HCT116 (cell line): ENCODE data around the gene CNTFR. TPM values are rescaled to one million over a fixed set of nuclear protein-coding genes. Genes with fewer than 3 reads are reported as not detected.

Source experiments
- ATAC-seq: fragments of 200-7000 bp; cut with Tn5 transposase; 2 replicates; pipeline ENCODE4 v1.9.1; 2020; ENCODE audit warnings: mild to moderate bottlenecking, moderate library complexity
- BruUV-seq: library from RNA; stranded (reverse); fragments of 400-500 nt; replicated peaks from 2 replicates; lab custom pipeline; 2021; lab: Mats Ljungman, UMichigan
- CTCF ChIA-PET: fragments of 300-600 bp; sonication (Branson Sonifier 250); formaldehyde crosslinking; loops from one replicate; lab custom pipeline; 2021; ENCODE audit warnings: antibody characterized with exemption; lab: Charles Lee
- POLR2A ChIA-PET: fragments of 300-600, 350-600 bp; sonication (Branson Sonifier 250); formaldehyde crosslinking; loops from one replicate; lab custom pipeline; 2021; ENCODE audit warnings: antibody characterized with exemption; lab: Charles Lee
- RAD21 ChIA-PET, 2 experiments: fragments of 300-600 bp; sonication (Branson Sonifier 250); formaldehyde crosslinking; loops; one replicate each; lab custom pipeline; 2023; ENCODE audit warnings: low total read pairs in 2 of 2; ENCODE audit not compliant: uncharacterized antibody in 2 of 2, unreplicated experiment in 2 of 2, low non-redundant PET in 1 of 2; lab: Charles Lee
- DNase-seq: peaks from one replicate; pipeline ENCODE4 v3.0.0-alpha.2; 2010; ENCODE audit warnings: low read depth, low spot score
- H2AFZ ChIP-seq: fragments of 200-600 bp; shearing (Covaris generic), sonication (generic); 2 replicates; pipeline ENCODE4 v1.6.1; 2017; ENCODE audit warnings: low read depth, mixed run types, mixed read lengths, antibody characterized with exemption, low read length; ENCODE audit not compliant: poor library complexity, severe bottlenecking
- H3K27ac ChIP-seq: 2 replicates; pipeline ENCODE4 v1.5.1; 2012; ENCODE audit warnings: low read depth, low read length
- H3K27me3 ChIP-seq: fragments of 200-600 bp; sonication (generic); 2 replicates; pipeline ENCODE4 v1.6.1; 2016; ENCODE audit warnings: mixed run types, low read length, mixed read lengths; ENCODE audit not compliant: insufficient read depth
- H3K36me3 ChIP-seq, 2 experiments: fragments of 200-500 bp in 1 of 2; fragments of 200-600 bp in 1 of 2; sonication (Bioruptor generic) in 1 of 2; sonication (generic) in 1 of 2; 2 replicates each; pipeline versions ENCODE4 v1.5.1 to v1.6.1; 2014 to 2016; ENCODE audit warnings: low read length in 2 of 2, inconsistent platforms in 1 of 2, mixed read lengths in 1 of 2, mixed run types in 1 of 2; ENCODE audit not compliant: insufficient read depth in 2 of 2, control insufficient read depth in 1 of 2
- H3K4me1 ChIP-seq, 2 experiments: fragments of 200-600 bp in 1 of 2; sonication (generic) in 1 of 2; 2 replicates each; pipeline versions ENCODE4 v1.5.1 to v1.6.1; 2012 to 2017; ENCODE audit warnings: low read length in 2 of 2, inconsistent platforms in 1 of 2, mild to moderate bottlenecking in 1 of 2, mixed read lengths in 1 of 2, mixed run types in 1 of 2, moderate library complexity in 1 of 2; ENCODE audit not compliant: insufficient read depth in 2 of 2, control insufficient read depth in 1 of 2
- H3K4me2 ChIP-seq: fragments of 200-600 bp; sonication (generic); 2 replicates; pipeline ENCODE4 v1.6.1; 2017; ENCODE audit warnings: mixed run types, low read length, mixed read lengths
- H3K4me3 ChIP-seq, 2 experiments: fragments of 200-600 bp in 1 of 2; sonication (generic) in 1 of 2; replicated peaks in 1 of 2; 2 replicates each; pipeline ENCODE4 v1.5.1; 2011 to 2016; ENCODE audit warnings: low read length in 2 of 2, control low read depth in 1 of 2, low read depth in 1 of 2, mild to moderate bottlenecking in 1 of 2, mixed read lengths in 1 of 2, mixed run types in 1 of 2
- H3K79me2 ChIP-seq: fragments of 200-600 bp; sonication (generic); 2 replicates; pipeline ENCODE4 v1.6.1; 2017; ENCODE audit warnings: mild to moderate bottlenecking, mixed run types, low read length, moderate library complexity, mixed read lengths; ENCODE audit not compliant: insufficient read depth
- H3K9ac ChIP-seq: fragments of 200-600 bp; sonication (generic); 2 replicates; pipeline ENCODE4 v1.6.1; 2016; ENCODE audit warnings: low read length, mixed read lengths
- H3K9me2 ChIP-seq: fragments of 200-600 bp; sonication (generic), shearing (Covaris generic); 2 replicates; pipeline ENCODE4 v1.6.1; 2017; ENCODE audit warnings: mixed run types, mild to moderate bottlenecking, moderate library complexity; ENCODE audit not compliant: insufficient read depth
- H3K9me3 ChIP-seq, 2 experiments: fragments of 200-500 bp in 1 of 2; fragments of 200-600 bp in 1 of 2; sonication (Bioruptor generic) in 1 of 2; sonication (generic) in 1 of 2; 2 replicates each; pipeline ENCODE4 v1.6.1; 2014 to 2017; ENCODE audit warnings: low read length in 2 of 2, mixed read lengths in 2 of 2, inconsistent platforms in 1 of 2, low read depth in 1 of 2, mild to moderate bottlenecking in 1 of 2, mixed run types in 1 of 2, moderate library complexity in 1 of 2; ENCODE audit not compliant: control insufficient read depth in 1 of 2, insufficient read depth in 1 of 2
- H4K20me1 ChIP-seq: fragments of 200-600 bp; sonication (generic), shearing (Covaris generic); 2 replicates; pipeline ENCODE4 v1.6.1; 2017; ENCODE audit warnings: mixed run types, mild to moderate bottlenecking, moderate library complexity; ENCODE audit not compliant: insufficient read depth
- ATF3 ChIP-seq: IDR thresholded peaks from 2 replicates; pipeline ENCODE4 v1.6.1; 2012
- CBX3 ChIP-seq: IDR thresholded peaks from 2 replicates; pipeline ENCODE4 v1.6.1; 2012; ENCODE audit warnings: low read depth
- CEBPB ChIP-seq: IDR thresholded peaks from 2 replicates; pipeline ENCODE4 v1.6.1; 2012; ENCODE audit warnings: low read depth
- ELF1 ChIP-seq: IDR thresholded peaks from 2 replicates; pipeline ENCODE4 v1.6.1; 2012; ENCODE audit warnings: low read depth, borderline replicate concordance
- POLR2A ChIP-seq: IDR thresholded peaks from 2 replicates; pipeline ENCODE4 v1.7.0; 2011; ENCODE audit warnings: borderline replicate concordance; ENCODE audit not compliant: insufficient read depth, insufficient read length; ENCODE audit errors: extremely low read depth
- RAD21 ChIP-seq: IDR thresholded peaks from 2 replicates; pipeline ENCODE4 v1.6.1; 2012; ENCODE audit warnings: low read depth, mild to moderate bottlenecking
- TCF7L2 ChIP-seq: IDR thresholded peaks from 2 replicates; pipeline ENCODE4 v1.7.0; 2011; ENCODE audit warnings: borderline replicate concordance, inconsistent platforms; ENCODE audit not compliant: insufficient read depth, insufficient read length; ENCODE audit errors: extremely low read depth
- YY1 ChIP-seq: IDR thresholded peaks from 2 replicates; pipeline ENCODE4 v1.6.1; 2011; ENCODE audit warnings: low read length, low read depth, moderate library complexity, mild to moderate bottlenecking; ENCODE audit not compliant: insufficient replicate concordance; ENCODE audit errors: extremely low read depth
- ZFX ChIP-seq: fragments of 450-650 bp; IDR thresholded peaks from 2 replicates; pipeline ENCODE4 v1.6.1; 2017
- intact Hi-C: fragments of 100-400 bp; cut with micrococcal nuclease; formaldehyde crosslinking; loops from 2 replicates; pipeline ENCODE4 v1.10.0; 2022
- total RNA-seq: library from RNA; stranded (reverse); gene quantifications from one replicate; pipeline ENCODE4 v1.2.1, GENCODE V29; 2021; ENCODE audit not compliant: unreplicated experiment
- TF ChIP-seq, protein P1 (sequence below): IDR thresholded peaks from 2 replicates; pipeline ENCODE4 v1.6.1; 2012; ENCODE audit warnings: low read depth

CNTFR gene
- total RNA-seq, 1 experiment from 2014 or later = not detected

- H3K27me3 ChIP-seq = no peaks in the 10 kb centered on the region
- no peaks in the 10 kb centered on the region for H4K20me1 ChIP-seq
- no peak overlapping the region for H2AFZ ChIP-seq
- POLR2A ChIA-PET = no interaction called here
- intact Hi-C loops = no loop called here
- TF ChIP-seq TCF7L2 (no peak), POLR2A (no peak), ZFX (no peak), ELF1 (no peak), RAD21 (no peak), CEBPB (no peak), CBX3 (no peak), ATF3 (no peak), YY1 (no peak)
- TF ChIP-seq, protein P1, sequence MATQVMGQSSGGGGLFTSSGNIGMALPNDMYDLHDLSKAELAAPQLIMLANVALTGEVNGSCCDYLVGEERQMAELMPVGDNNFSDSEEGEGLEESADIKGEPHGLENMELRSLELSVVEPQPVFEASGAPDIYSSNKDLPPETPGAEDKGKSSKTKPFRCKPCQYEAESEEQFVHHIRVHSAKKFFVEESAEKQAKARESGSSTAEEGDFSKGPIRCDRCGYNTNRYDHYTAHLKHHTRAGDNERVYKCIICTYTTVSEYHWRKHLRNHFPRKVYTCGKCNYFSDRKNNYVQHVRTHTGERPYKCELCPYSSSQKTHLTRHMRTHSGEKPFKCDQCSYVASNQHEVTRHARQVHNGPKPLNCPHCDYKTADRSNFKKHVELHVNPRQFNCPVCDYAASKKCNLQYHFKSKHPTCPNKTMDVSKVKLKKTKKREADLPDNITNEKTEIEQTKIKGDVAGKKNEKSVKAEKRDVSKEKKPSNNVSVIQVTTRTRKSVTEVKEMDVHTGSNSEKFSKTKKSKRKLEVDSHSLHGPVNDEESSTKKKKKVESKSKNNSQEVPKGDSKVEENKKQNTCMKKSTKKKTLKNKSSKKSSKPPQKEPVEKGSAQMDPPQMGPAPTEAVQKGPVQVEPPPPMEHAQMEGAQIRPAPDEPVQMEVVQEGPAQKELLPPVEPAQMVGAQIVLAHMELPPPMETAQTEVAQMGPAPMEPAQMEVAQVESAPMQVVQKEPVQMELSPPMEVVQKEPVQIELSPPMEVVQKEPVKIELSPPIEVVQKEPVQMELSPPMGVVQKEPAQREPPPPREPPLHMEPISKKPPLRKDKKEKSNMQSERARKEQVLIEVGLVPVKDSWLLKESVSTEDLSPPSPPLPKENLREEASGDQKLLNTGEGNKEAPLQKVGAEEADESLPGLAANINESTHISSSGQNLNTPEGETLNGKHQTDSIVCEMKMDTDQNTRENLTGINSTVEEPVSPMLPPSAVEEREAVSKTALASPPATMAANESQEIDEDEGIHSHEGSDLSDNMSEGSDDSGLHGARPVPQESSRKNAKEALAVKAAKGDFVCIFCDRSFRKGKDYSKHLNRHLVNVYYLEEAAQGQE = no peak
- TF ChIP-seq, all 23 proteins: peak for 0
- no peak for ATAC-seq
- no peak overlapping the region for H3K27ac ChIP-seq
- RAD21 ChIA-PET = no interaction called here
- H3K4me3 ChIP-seq = no peak overlapping the region
- peaks cover 0 to 12% of the 10 kb centered on the region in 2 experiments; a peak in 3 of 4 replicates for H3K4me1 ChIP-seq
- no peaks in the 10 kb centered on the region for H3K79me2 ChIP-seq
- H3K36me3 ChIP-seq = no peaks in the 10 kb centered on the region
- BruUV-seq = no TSS peak
- no peak overlapping the region for H3K4me2 ChIP-seq
- no peaks in the 10 kb centered on the region for H3K9me3 ChIP-seq
- DNase-seq = no peak
- no peaks in the 10 kb centered on the region for H3K9me2 ChIP-seq
- CTCF ChIA-PET = interaction anchor here (1.3 to 1.6 kb wide), 2 partner anchors 47 to 140 kb away, joined by 3 to 6 read pairs; no protein-coding TSS in a partner anchor
- no peak overlapping the region for H3K9ac ChIP-seq
These were observed 45.5 kb downstream of the CNTFR start for GRCh38 chr9:34544035-34544434.
